GM10248 (cell line): Measurements from ENCODE around the gene PGF.

Source experiments
- CTCF ChIA-PET: fragments of 300-600 bp; sonication (Branson Sonifier 250); formaldehyde crosslinking; extraction: SDS; loops from one replicate; lab custom pipeline; 2021; ENCODE audit warnings: antibody characterized with exemption; lab: Yijun Ruan, JAX
- POLR2A ChIA-PET: fragments of 350-650 bp; sonication (Branson Sonifier 250); formaldehyde crosslinking; extraction: SDS; loops from one replicate; lab custom pipeline; 2020; ENCODE audit warnings: antibody characterized with exemption; lab: Yijun Ruan, JAX
- DNase-seq: peaks from one replicate; pipeline ENCODE4 v3.0.0; 2012; ENCODE audit errors: extremely low spot score
- CTCF ChIP-seq: IDR thresholded peaks from 2 replicates; pipeline ENCODE4 v1.5.1; 2012; ENCODE audit warnings: mild to moderate bottlenecking, low read depth; ENCODE audit errors: extremely low read depth, missing control alignments, control extremely low read depth

The PGF gene

GRCh38 chr14:74910556-74910955, 44.8 kb downstream of the PGF start:
- no peak for DNase-seq
- POLR2A ChIA-PET = interaction anchor here (0.6 kb wide), 1 partner anchor 24 kb away, joined by 3 read pairs; no protein-coding TSS in a partner anchor
- TF ChIP-seq CTCF = no peak
- CTCF ChIA-PET = interaction anchor here (2.1 to 17.5 kb wide), 2 partner anchors 54 to 178 kb away, joined by 11 to 542 read pairs; no protein-coding TSS in a partner anchor

- TF ChIP-seq CTCF = no peak
- no peak for DNase-seq
- ChIA-PET CTCF (interaction anchor here (17.5 kb wide), 1 partner anchor 53 kb away, joined by 542 read pairs; no protein-coding TSS in a partner anchor), POLR2A (no interaction called here)
Measured at GRCh38 chr14:74909911-74910310, 45.5 kb downstream of the PGF start.

- no peak for DNase-seq
- ChIA-PET CTCF (interaction anchor here (6.1 to 17.5 kb wide), 2 partner anchors 13 to 53 kb away, joined by 81 to 542 read pairs; partner anchors contain the start of gene RPS6KL1), POLR2A (no interaction called here)
- no peak for TF ChIP-seq CTCF
Measured at GRCh38 chr14:74909501-74909900, 45.9 kb downstream of the PGF start.

GRCh38 chr14:74908861-74909341, 46.5 kb downstream of the PGF start:
- no peak for DNase-seq
- POLR2A ChIA-PET = no interaction called here
- TF ChIP-seq CTCF = no peak
- CTCF ChIA-PET = interaction anchor here (1.2 to 17.5 kb wide), 7 partner anchors 14 to 299 kb away, joined by 4 to 542 read pairs (median 81); partner anchors contain the start of genes DLST, LTBP2, PROX2 and RPS6KL1

- no peak for DNase-seq
- ChIA-PET CTCF (interaction anchor here (1.2 to 17.5 kb wide), 9 partner anchors 9 to 298 kb away, joined by 4 to 542 read pairs (median 40); partner anchors contain the start of genes DLST, LTBP2, PROX2 and RPS6KL1), POLR2A (no interaction called here)
- TF ChIP-seq CTCF = no peak
Measured at GRCh38 chr14:74907744-74908143, 47.7 kb downstream of the PGF start.

- peak; percentile 8 for TF ChIP-seq CTCF
- DNase-seq = no peak
- ChIA-PET CTCF (interaction anchor here (1.2 to 17.5 kb wide), 13 partner anchors 10 to 298 kb away, joined by 3 to 542 read pairs (median 33); partner anchors contain the start of genes DLST, PROX2 and RPS6KL1), POLR2A (no interaction called here)
Measured at GRCh38 chr14:74906925-74907521, 48.4 kb downstream of the PGF start.
